PC-9 (cell line): ENCODE data around the gene NOS1AP. TPM values are rescaled to one million over a fixed set of nuclear protein-coding genes. Genes with fewer than 3 reads are reported as not detected.

Experiments
- BruUV-seq: library from RNA; stranded (reverse); fragments of 400-500 nt; replicated peaks from 2 replicates; lab custom pipeline; 2021; lab: Mats Ljungman, UMichigan
- CTCF ChIA-PET: fragments of 300-600 bp; sonication (Branson Sonifier 250); formaldehyde crosslinking; loops from one replicate; lab custom pipeline; 2022; ENCODE audit warnings: antibody characterized with exemption; lab: Charles Lee
- POLR2A ChIA-PET: fragments of 300-600 bp; sonication (Branson Sonifier 250); formaldehyde crosslinking; loops from one replicate; lab custom pipeline; 2022; ENCODE audit warnings: antibody characterized with exemption; ENCODE audit not compliant: unreplicated experiment; lab: Charles Lee
- DNase-seq, 2 experiments: peaks; one replicate each; pipeline versions ENCODE4 v3.0.0 to v3.0.0-alpha.2; 2015 to 2022; ENCODE audit warnings: mixed read lengths in 1 of 2
- H2AFZ ChIP-seq: fragments of 200-600 bp; sonication (generic); 2 replicates; pipeline ENCODE4 v1.8.1; 2017; ENCODE audit warnings: antibody characterized with exemption
- H3F3A ChIP-seq: fragments of 200-600 bp; sonication (generic); 2 replicates; pipeline ENCODE4 v1.8.1; 2017; ENCODE audit warnings: antibody characterized with exemption, mild to moderate bottlenecking, low read depth; ENCODE audit not compliant: insufficient read depth
- H3K27ac ChIP-seq: fragments of 200-600 bp; sonication (generic); 2 replicates; pipeline ENCODE4 v1.6.1; 2016; ENCODE audit warnings: mixed run types
- H3K27me3 ChIP-seq: fragments of 200-600 bp; sonication (generic); 2 replicates; pipeline ENCODE4 v1.6.1; 2016; ENCODE audit warnings: low read depth, mixed run types; ENCODE audit not compliant: insufficient read depth
- H3K36me3 ChIP-seq: fragments of 200-600 bp; sonication (generic); 2 replicates; pipeline ENCODE4 v1.6.1; 2016; ENCODE audit warnings: low read depth, mixed run types
- H3K4me1 ChIP-seq: fragments of 200-600 bp; sonication (generic); replicated peaks from 2 replicates; pipeline ENCODE4 v1.6.1; 2016; ENCODE audit warnings: mixed run types; ENCODE audit not compliant: insufficient read depth
- H3K4me2 ChIP-seq: fragments of 200-600 bp; sonication (generic); 2 replicates; pipeline ENCODE4 v1.6.1; 2017; ENCODE audit warnings: mixed run types
- H3K4me3 ChIP-seq: fragments of 200-600 bp; sonication (generic); 2 replicates; pipeline ENCODE4 v1.6.1; 2016; ENCODE audit warnings: mixed run types
- H3K79me2 ChIP-seq: fragments of 200-600 bp; sonication (generic); 2 replicates; pipeline ENCODE4 v1.6.1; 2017; ENCODE audit warnings: low read depth, mixed run types
- H3K9me2 ChIP-seq: fragments of 200-600 bp; sonication (generic); 2 replicates; pipeline ENCODE4 v1.8.1; 2017; ENCODE audit warnings: mild to moderate bottlenecking; ENCODE audit not compliant: insufficient read depth
- H3K9me3 ChIP-seq: fragments of 200-600 bp; sonication (generic); 2 replicates; pipeline ENCODE4 v1.8.1; 2016; ENCODE audit warnings: low read depth; ENCODE audit not compliant: insufficient read depth
- H4K20me1 ChIP-seq: fragments of 200-600 bp; sonication (generic); 2 replicates; pipeline ENCODE4 v1.8.1; 2017; ENCODE audit not compliant: insufficient read depth
- EZH2 ChIP-seq: fragments of 200-600 bp; sonication (generic); IDR thresholded peaks from 2 replicates; pipeline ENCODE4 v1.8.0; 2017; ENCODE audit warnings: antibody characterized with exemption, low read depth
- intact Hi-C: fragments of 100-400 bp; cut with micrococcal nuclease; formaldehyde crosslinking; loops from one replicate; pipeline ENCODE4 v1.10.0; 2022; ENCODE audit not compliant: unreplicated experiment
- total RNA-seq: library from RNA; stranded (reverse); gene quantifications from 2 replicates; pipeline ENCODE4 v1.2.3, GENCODE V29; 2021
- TF ChIP-seq, protein P1 (sequence below): fragments of 200-600 bp; sonication (generic); conservative IDR thresholded peaks from 2 replicates; pipeline ENCODE4 v1.6.1; 2017; ENCODE audit warnings: mixed run types, antibody characterized with exemption, mild to moderate bottlenecking, moderate library complexity

NOS1AP gene
- total RNA-seq, 1 experiment from 2014 or later, result 9.9 TPM

DNA sequence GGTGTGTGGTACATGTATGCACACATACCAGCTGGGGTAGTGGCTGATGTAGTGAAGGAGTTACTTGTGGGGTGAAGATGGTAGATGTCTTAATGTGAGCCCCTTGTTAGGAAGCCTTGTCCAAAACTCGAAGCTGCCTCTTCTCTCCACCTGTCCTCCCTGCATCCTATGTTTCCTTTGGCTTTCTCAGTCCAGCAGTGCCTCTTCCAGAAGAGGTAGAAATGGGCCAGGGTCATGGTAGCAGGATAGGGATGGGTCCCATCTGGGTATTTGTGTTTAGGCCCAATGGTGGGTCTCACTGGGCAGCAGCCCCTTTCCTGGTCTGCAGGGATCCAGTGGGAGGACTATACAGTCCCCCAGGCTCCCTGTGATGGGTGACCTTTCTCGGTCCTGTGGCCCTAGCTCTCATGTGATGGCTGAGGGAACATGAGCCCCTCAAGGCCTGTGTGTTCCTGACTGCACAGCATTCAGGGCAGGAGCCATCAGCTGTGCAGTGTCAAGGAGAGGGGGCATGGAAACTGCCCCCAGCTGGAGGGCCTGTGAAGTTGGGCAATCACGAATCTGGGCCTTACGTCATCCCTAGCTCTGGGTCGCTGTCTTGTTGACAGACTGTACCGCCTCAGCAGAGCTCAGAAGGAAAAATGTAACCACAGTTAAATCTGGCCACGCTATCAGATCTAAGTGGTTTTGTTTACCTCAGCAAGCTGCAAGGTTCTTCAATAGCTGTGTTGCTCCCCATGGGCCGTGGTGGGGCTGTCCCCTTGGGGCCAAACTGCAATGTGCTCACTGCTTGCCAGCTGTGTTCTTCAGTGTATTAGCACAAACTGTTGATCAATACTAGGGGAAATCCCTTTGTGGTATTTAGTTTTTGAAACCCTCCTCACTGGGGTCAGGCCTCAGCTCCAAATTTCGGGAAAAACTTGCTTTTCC lies 82.7 kb downstream of the NOS1AP start:
- intact Hi-C loops, result no loop called here
- no TSS peak for BruUV-seq

DNA sequence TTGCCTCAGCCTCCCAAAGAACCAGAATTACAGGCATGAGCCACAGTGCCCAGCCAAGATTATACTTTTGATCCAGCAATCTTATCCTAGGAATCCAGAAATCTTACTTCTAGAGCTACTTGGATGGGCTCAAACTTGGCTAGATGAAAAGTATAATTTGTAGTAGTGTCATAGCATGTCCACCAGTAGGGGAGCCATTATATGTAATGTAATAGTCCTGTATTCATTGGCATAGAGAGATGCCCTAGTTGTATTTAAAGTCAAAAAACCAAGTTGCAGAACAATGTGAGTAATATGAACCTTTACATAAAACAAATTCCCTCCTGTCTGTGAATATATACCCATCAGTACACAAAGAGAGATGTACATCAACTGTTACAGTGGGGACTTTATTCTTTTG lies 83.9 kb downstream of the NOS1AP start:
- DNase-seq, result no peak
- Histone ChIP-seq H3K4me2 (no peak overlapping the region), H4K20me1 (peaks cover 3% of the 10 kb centered on the region; the same call in 1 of the 2 replicates), H3K27ac (no peak overlapping the region), H3K79me2 (peaks cover 86% of the 10 kb centered on the region), H3K27me3 (no peaks in the 10 kb centered on the region), H3K9me3 (peaks cover 6% of the 10 kb centered on the region; the same call in 1 of the 2 replicates), H3K4me1 (peaks cover 30% of the 10 kb centered on the region), H2AFZ (no peak overlapping the region), H3K9me2 (no peaks in the 10 kb centered on the region), H3F3A (peaks cover 27% of the 10 kb centered on the region; the same call in 1 of the 2 replicates), H3K4me3 (no peak overlapping the region), H3K36me3 (no peaks in the 10 kb centered on the region; the same call in 1 of the 2 replicates)
- no TSS peak for BruUV-seq
- POLR2A ChIA-PET, result no interaction called here
- TF ChIP-seq, protein P1, sequence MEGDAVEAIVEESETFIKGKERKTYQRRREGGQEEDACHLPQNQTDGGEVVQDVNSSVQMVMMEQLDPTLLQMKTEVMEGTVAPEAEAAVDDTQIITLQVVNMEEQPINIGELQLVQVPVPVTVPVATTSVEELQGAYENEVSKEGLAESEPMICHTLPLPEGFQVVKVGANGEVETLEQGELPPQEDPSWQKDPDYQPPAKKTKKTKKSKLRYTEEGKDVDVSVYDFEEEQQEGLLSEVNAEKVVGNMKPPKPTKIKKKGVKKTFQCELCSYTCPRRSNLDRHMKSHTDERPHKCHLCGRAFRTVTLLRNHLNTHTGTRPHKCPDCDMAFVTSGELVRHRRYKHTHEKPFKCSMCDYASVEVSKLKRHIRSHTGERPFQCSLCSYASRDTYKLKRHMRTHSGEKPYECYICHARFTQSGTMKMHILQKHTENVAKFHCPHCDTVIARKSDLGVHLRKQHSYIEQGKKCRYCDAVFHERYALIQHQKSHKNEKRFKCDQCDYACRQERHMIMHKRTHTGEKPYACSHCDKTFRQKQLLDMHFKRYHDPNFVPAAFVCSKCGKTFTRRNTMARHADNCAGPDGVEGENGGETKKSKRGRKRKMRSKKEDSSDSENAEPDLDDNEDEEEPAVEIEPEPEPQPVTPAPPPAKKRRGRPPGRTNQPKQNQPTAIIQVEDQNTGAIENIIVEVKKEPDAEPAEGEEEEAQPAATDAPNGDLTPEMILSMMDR, result no peak
- TF ChIP-seq EZH2, result no peak
- CTCF ChIA-PET, result no interaction called here
- intact Hi-C loops, result no loop called here

More for the DNA sequence above, 82.7 kb downstream of the NOS1AP start:
- H3K4me3 ChIP-seq, result no peak overlapping the region
- CTCF ChIA-PET, result no interaction called here
- no peaks in the 10 kb centered on the region for H4K20me1 ChIP-seq
- H3K9me2 ChIP-seq, result no peaks in the 10 kb centered on the region
- peak overlapping the region; percentile 18; the same call in 1 of the 2 replicates for H3K27ac ChIP-seq
- H3K79me2 ChIP-seq, result peaks cover 86% of the 10 kb centered on the region
- no peak overlapping the region for H2AFZ ChIP-seq
- H3F3A ChIP-seq, result peaks cover 24% of the 10 kb centered on the region; the same call in 1 of the 2 replicates
- peaks cover 35% of the 10 kb centered on the region for H3K4me1 ChIP-seq
- TF ChIP-seq, protein P1, result no peak
- no peak for TF ChIP-seq EZH2
- peak in 1 of 2 experiments; percentile 74 for DNase-seq
- peaks cover 6% of the 10 kb centered on the region; the same call in 1 of the 2 replicates for H3K9me3 ChIP-seq
- peak overlapping the region; percentile 21; the same call in 1 of the 2 replicates for H3K4me2 ChIP-seq
- POLR2A ChIA-PET, result no interaction called here
- H3K36me3 ChIP-seq, result no peaks in the 10 kb centered on the region; the same call in 1 of the 2 replicates
- no peaks in the 10 kb centered on the region for H3K27me3 ChIP-seq

DNA sequence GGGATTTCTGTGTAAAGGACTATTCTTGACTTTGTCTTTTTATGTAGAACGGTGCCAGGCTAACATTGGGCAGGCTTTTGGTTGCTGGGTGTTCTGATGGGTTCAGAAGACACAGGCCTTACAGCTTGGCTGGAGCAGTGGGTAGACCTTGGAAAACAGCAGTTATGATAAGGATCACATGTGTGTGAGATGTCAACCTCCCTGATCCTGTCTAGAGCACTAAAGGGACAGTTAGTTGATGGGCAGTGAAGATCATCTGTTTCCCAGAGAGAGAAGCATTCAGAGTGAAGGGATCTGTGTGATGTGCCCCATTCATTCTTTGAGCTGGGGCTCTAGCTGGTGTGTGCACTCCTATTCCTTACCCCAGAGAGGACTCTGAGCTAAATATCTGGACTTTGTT lies 88.0 kb downstream of the NOS1AP start:
- H3F3A ChIP-seq, result peaks cover 15% of the 10 kb centered on the region
- H3K4me2 ChIP-seq, result no peak overlapping the region
- H3K4me3 ChIP-seq, result no peak overlapping the region
- CTCF ChIA-PET, result no interaction called here
- no peaks in the 10 kb centered on the region for H3K9me2 ChIP-seq
- no peaks in the 10 kb centered on the region for H3K9me3 ChIP-seq
- no peaks in the 10 kb centered on the region for H3K27me3 ChIP-seq
- H3K27ac ChIP-seq, result no peak overlapping the region
- DNase-seq, result no peak
- H2AFZ ChIP-seq, result no peak overlapping the region
- intact Hi-C loops, result no loop called here
- no TSS peak for BruUV-seq
- POLR2A ChIA-PET, result no interaction called here
- peaks cover 7% of the 10 kb centered on the region; the same call in 1 of the 2 replicates for H4K20me1 ChIP-seq
- TF ChIP-seq EZH2, result no peak
- TF ChIP-seq, protein P1, result no peak
- H3K4me1 ChIP-seq, result peaks cover 28% of the 10 kb centered on the region
- peaks cover 83% of the 10 kb centered on the region for H3K79me2 ChIP-seq
- H3K36me3 ChIP-seq, result no peaks in the 10 kb centered on the region
